ENCODE data around the gene PLEKHD1. TPM values are rescaled to one million over a fixed set of nuclear protein-coding genes. Genes with fewer than 3 reads are reported as not detected.
"Not testable (repeated sequence)": the region's sequence is repeated elsewhere in the genome, so short reads cannot be mapped to it uniquely, and the experiment has no call there.

PLEKHD1 gene
- total and polyA plus RNA-seq, 7 experiments from 2014 or later, result 0.07 to 0.74 (median 0.26) TPM; not detected in 1

GRCh38 chr14:69471916-69472315, 12.6 kb upstream of the PLEKHD1 start:
- CTCF ChIA-PET, result interaction anchor here (0.6 kb wide), 1 partner anchor 1117 kb away, joined by 3 read pairs; no protein-coding TSS in a partner anchor
- H3K27me3 Mint-ChIP-seq, result peaks cover 0 to 3% (median 0%) of the 10 kb centered on the region in 5 donors
- Histone ChIP-seq H3K4me1 (ENCODE audit: control insufficient read depth in 2 of 2, insufficient read depth in 2 of 2, low read length in 2 of 2) (no peaks in the 10 kb centered on the region), H3K9me3 (ENCODE audit: control insufficient read depth in 2 of 3, low read length in 3 of 3) (no peaks in the 10 kb centered on the region), H3K36me3 (ENCODE audit: control insufficient read depth in 2 of 3, insufficient read depth in 3 of 3, low read length in 3 of 3) (no peaks in the 10 kb centered on the region), H3K27me3 (ENCODE audit: control insufficient read depth in 2 of 2, insufficient read depth in 2 of 2, low read length in 2 of 2) (no peaks in the 10 kb centered on the region), H3K4me3 (ENCODE audit: low read length) (no peak overlapping the region), H3K27ac (ENCODE audit: low read depth, low read length) (no peak overlapping the region)
- H3K4me3 Mint-ChIP-seq, result no peak overlapping the region
- H3K9me3 Mint-ChIP-seq, result peaks cover 0 to 4% (median 0%) of the 10 kb centered on the region in 11 donors
- H3K36me3 Mint-ChIP-seq, result peaks cover 0 to 14% (median 8%) of the 10 kb centered on the region in 5 donors
- H3K27ac Mint-ChIP-seq, result no peak overlapping the region
- POLR2A ChIA-PET, result no interaction called here
- intact Hi-C loops (cut with micrococcal nuclease), result no loop called here
- no peaks in the 10 kb centered on the region for H3K4me1 Mint-ChIP-seq
- DNase-seq (no peak), ATAC-seq (no peak)

- no peaks in the 10 kb centered on the region for H3K9me3 ChIP-seq (ENCODE audit: control insufficient read depth in 2 of 3, low read length in 3 of 3)
- ChIA-PET POLR2A (no interaction called here), CTCF (no interaction called here)
- intact Hi-C loops (cut with micrococcal nuclease), result no loop called here
- peaks cover 0 to 14% (median 8%) of the 10 kb centered on the region in 5 donors for H3K36me3 Mint-ChIP-seq
- H3K4me1 Mint-ChIP-seq, result no peaks in the 10 kb centered on the region
- no peaks in the 10 kb centered on the region for H3K4me1 ChIP-seq (ENCODE audit: control insufficient read depth in 2 of 2, insufficient read depth in 2 of 2, low read length in 2 of 2)
- H3K27ac Mint-ChIP-seq, result no peak overlapping the region
- no peak overlapping the region for H3K27ac ChIP-seq (ENCODE audit: low read depth, low read length)
- DNase-seq (no peak), ATAC-seq (no peak)
- peaks cover 0 to 4% (median 0%) of the 10 kb centered on the region in 11 donors for H3K9me3 Mint-ChIP-seq
- peaks cover 0 to 3% (median 0%) of the 10 kb centered on the region in 5 donors for H3K27me3 Mint-ChIP-seq
- H3K27me3 ChIP-seq (ENCODE audit: control insufficient read depth in 2 of 2, insufficient read depth in 2 of 2, low read length in 2 of 2), result no peaks in the 10 kb centered on the region
- no peaks in the 10 kb centered on the region for H3K36me3 ChIP-seq (ENCODE audit: control insufficient read depth in 2 of 3, insufficient read depth in 3 of 3, low read length in 3 of 3)
- no peak overlapping the region for H3K4me3 ChIP-seq (ENCODE audit: low read length)
- H3K4me3 Mint-ChIP-seq, result no peak overlapping the region
Observed at GRCh38 chr14:69473260-69473659, 11.3 kb upstream of the PLEKHD1 start.

GRCh38 chr14:69473946-69474345, 10.6 kb upstream of the PLEKHD1 start:
- intact Hi-C loops (cut with micrococcal nuclease), result no loop called here
- Mint-ChIP-seq H3K4me3 (no peak overlapping the region), H3K27ac (no peak overlapping the region), H3K36me3 (peaks cover 0 to 17% (median 8%) of the 10 kb centered on the region in 5 donors), H3K4me1 (no peaks in the 10 kb centered on the region), H3K27me3 (peaks cover 0 to 3% (median 0%) of the 10 kb centered on the region in 5 donors), H3K9me3 (peaks cover 0 to 4% (median 0%) of the 10 kb centered on the region in 11 donors)
- H3K4me3 ChIP-seq (ENCODE audit: low read length), result no peak overlapping the region
- no peaks in the 10 kb centered on the region for H3K27me3 ChIP-seq (ENCODE audit: control insufficient read depth in 2 of 2, insufficient read depth in 2 of 2, low read length in 2 of 2)
- DNase-seq, result no peak
- no peaks in the 10 kb centered on the region for H3K4me1 ChIP-seq (ENCODE audit: control insufficient read depth in 2 of 2, insufficient read depth in 2 of 2, low read length in 2 of 2)
- POLR2A ChIA-PET, result no interaction called here
- ATAC-seq, result no peak
- H3K9me3 ChIP-seq (ENCODE audit: control insufficient read depth in 2 of 3, low read length in 3 of 3), result no peaks in the 10 kb centered on the region
- H3K36me3 ChIP-seq (ENCODE audit: control insufficient read depth in 2 of 3, insufficient read depth in 3 of 3, low read length in 3 of 3), result no peaks in the 10 kb centered on the region
- H3K27ac ChIP-seq (ENCODE audit: low read depth, low read length), result no peak overlapping the region
- CTCF ChIA-PET, result no interaction called here

GRCh38 chr14:69475194-69475818, 9.2 kb upstream of the PLEKHD1 start:
- H3K4me3 ChIP-seq (ENCODE audit: low read length), result no peak overlapping the region
- CTCF ChIA-PET, result no interaction called here
- intact Hi-C loops (cut with micrococcal nuclease), result no loop called here
- Mint-ChIP-seq H3K27me3 (peaks cover 3 to 6% (median 5%) of the 10 kb centered on the region in 5 donors), H3K4me3 (no peak overlapping the region), H3K4me1 (no peaks in the 10 kb centered on the region), H3K9me3 (peaks cover 0 to 4% (median 0%) of the 10 kb centered on the region in 11 donors), H3K36me3 (peaks cover 0 to 23% (median 10%) of the 10 kb centered on the region in 5 donors), H3K27ac (peak overlapping the region in 1 of 9 donors; percentile 59)
- H3K27me3 ChIP-seq (ENCODE audit: control insufficient read depth in 2 of 2, insufficient read depth in 2 of 2, low read length in 2 of 2), result no peaks in the 10 kb centered on the region
- H3K36me3 ChIP-seq (ENCODE audit: control insufficient read depth in 2 of 3, insufficient read depth in 3 of 3, low read length in 3 of 3), result no peaks in the 10 kb centered on the region
- no peaks in the 10 kb centered on the region for H3K4me1 ChIP-seq (ENCODE audit: control insufficient read depth in 2 of 2, insufficient read depth in 2 of 2, low read length in 2 of 2)
- POLR2A ChIA-PET, result no interaction called here
- no peak overlapping the region for H3K27ac ChIP-seq (ENCODE audit: low read depth, low read length)
- DNase-seq (no peak), ATAC-seq (no peak)
- no peaks in the 10 kb centered on the region for H3K9me3 ChIP-seq (ENCODE audit: control insufficient read depth in 2 of 3, low read length in 3 of 3)

GRCh38 chr14:69476824-69477450, 7.6 kb upstream of the PLEKHD1 start:
- H3K4me1 ChIP-seq (ENCODE audit: control insufficient read depth in 2 of 2, insufficient read depth in 2 of 2, low read length in 2 of 2); H3K4me3 ChIP-seq (ENCODE audit: low read length); POLR2A ChIA-PET; intact Hi-C loops (cut with micrococcal nuclease); H3K27ac ChIP-seq (ENCODE audit: low read depth, low read length); H3K9me3 ChIP-seq (ENCODE audit: control insufficient read depth in 2 of 3, low read length in 3 of 3); H3K27me3 ChIP-seq (ENCODE audit: control insufficient read depth in 2 of 2, insufficient read depth in 2 of 2, low read length in 2 of 2); H3K4me1 Mint-ChIP-seq; H3K36me3 ChIP-seq (ENCODE audit: control insufficient read depth in 2 of 3, insufficient read depth in 3 of 3, low read length in 3 of 3); H3K27ac Mint-ChIP-seq; ATAC-seq; DNase-seq; H3K9me3 Mint-ChIP-seq; H3K4me3 Mint-ChIP-seq: not testable (repeated sequence)
- Mint-ChIP-seq H3K36me3 (peaks cover 0 to 21% (median 10%) of the 10 kb centered on the region in 5 donors), H3K27me3 (peaks cover 4 to 11% (median 9%) of the 10 kb centered on the region in 5 donors)
- CTCF ChIA-PET, result interaction anchor here (0.7 kb wide), 1 partner anchor 234 kb away, joined by 3 read pairs; no protein-coding TSS in a partner anchor

- H3K9me3 Mint-ChIP-seq, CTCF ChIA-PET: not testable (repeated sequence)
Observed at GRCh38 chr14:69478055-69478454, 6.5 kb upstream of the PLEKHD1 start.

More at GRCh38 chr14:69478055-69478454, 6.5 kb upstream of the PLEKHD1 start:
- ATAC-seq; H3K4me3 ChIP-seq (ENCODE audit: low read length); H3K27ac ChIP-seq (ENCODE audit: low read depth, low read length); DNase-seq; H3K9me3 ChIP-seq (ENCODE audit: control insufficient read depth in 2 of 3, low read length in 3 of 3); H3K27me3 ChIP-seq (ENCODE audit: control insufficient read depth in 2 of 2, insufficient read depth in 2 of 2, low read length in 2 of 2); H3K27ac Mint-ChIP-seq; H3K4me1 Mint-ChIP-seq; intact Hi-C loops (cut with micrococcal nuclease); H3K4me1 ChIP-seq (ENCODE audit: control insufficient read depth in 2 of 2, insufficient read depth in 2 of 2, low read length in 2 of 2); H3K4me3 Mint-ChIP-seq; H3K36me3 ChIP-seq (ENCODE audit: control insufficient read depth in 2 of 3, insufficient read depth in 3 of 3, low read length in 3 of 3); POLR2A ChIA-PET: not testable (repeated sequence)
- Mint-ChIP-seq H3K36me3 (peaks cover 0 to 15% (median 5%) of the 10 kb centered on the region in 5 donors), H3K27me3 (peaks cover 13 to 22% (median 15%) of the 10 kb centered on the region in 5 donors)

Measured in naive thymus-derived CD4-positive, alpha-beta T cell (primary cell).